GM12878 (cell line): ENCODE results near the gene OR1F1. TPM values are rescaled to one million over a fixed set of nuclear protein-coding genes. Genes with fewer than 3 reads are reported as not detected.

ENCODE experiments used
- ATAC-seq: fragments of 200-7000 bp; cut with Tn5 transposase; 3 replicates; pipeline ENCODE4 v1.9.1; 2020; ENCODE audit warnings: mild to moderate bottlenecking, moderate library complexity
- BruUV-seq: library from RNA; stranded (reverse); fragments of 400-500 nt; replicated peaks from 2 replicates; lab custom pipeline; 2021; lab: Mats Ljungman, UMichigan
- CTCF ChIA-PET: fragments of 300-600 bp; sonication (Branson Sonifier 250); formaldehyde crosslinking; extraction: SDS; loops from one replicate; lab custom pipeline; 2021; ENCODE audit warnings: inconsistent platforms; lab: Yijun Ruan, JAX
- POLR2A ChIA-PET: fragments of 350-600 bp; formaldehyde crosslinking; extraction: SDS; loops from one replicate; lab custom pipeline; 2021; ENCODE audit warnings: inconsistent platforms; lab: Charles Lee
- RAD21 ChIA-PET: fragments of 300-600 bp; sonication (Branson Sonifier 250); formaldehyde crosslinking; loops from one replicate; lab custom pipeline; 2023; ENCODE audit warnings: antibody characterized with exemption; ENCODE audit not compliant: unreplicated experiment; lab: Charles Lee
- SMC1A ChIA-PET: fragments of 300-600 bp; sonication (Branson Sonifier 250); formaldehyde crosslinking; loops from one replicate; lab custom pipeline; 2023; ENCODE audit not compliant: unreplicated experiment, uncharacterized antibody; lab: Charles Lee
- DNase-seq: peaks from one replicate; pipeline ENCODE4 v3.0.0-alpha.2; 2011; ENCODE audit warnings: low read depth, low spot score
- FAIRE-seq: peaks from 3 replicates; lab custom pipeline; 2011; peaks lifted over from hg19 to GRCh38; lab: Jason Lieb, UNC
- H2AFZ ChIP-seq: 2 replicates; pipeline ENCODE4 v1.6.0; 2011; ENCODE audit warnings: low read depth, low read length, control low read depth; ENCODE audit not compliant: control insufficient read depth
- H3K27ac ChIP-seq: 2 replicates; pipeline ENCODE4 v1.5.1; 2011; ENCODE audit warnings: control low read depth; ENCODE audit not compliant: control insufficient read depth, insufficient read depth
- H3K27me3 ChIP-seq, 2 experiments: replicated peaks in 1 of 2; 2 replicates each; pipeline versions ENCODE4 v1.6.0 to v1.6.1; 2011; ENCODE audit warnings: low read length in 1 of 2; ENCODE audit not compliant: control insufficient read depth in 2 of 2, insufficient read depth in 2 of 2
- H3K36me3 ChIP-seq, 2 experiments: 2 replicates each; pipeline ENCODE4 v1.5.1; 2011; ENCODE audit warnings: low read length in 1 of 2; ENCODE audit not compliant: control insufficient read depth in 2 of 2, insufficient read depth in 2 of 2
- H3K4me1 ChIP-seq: 2 replicates; pipeline ENCODE4 v1.6.1; 2011; ENCODE audit warnings: mild to moderate bottlenecking, low read length, moderate library complexity, mixed read lengths; ENCODE audit not compliant: control insufficient read depth, insufficient read depth
- H3K4me2 ChIP-seq: 2 replicates; pipeline ENCODE4 v1.6.0; 2011; ENCODE audit warnings: control low read depth; ENCODE audit not compliant: control insufficient read depth, insufficient read depth
- H3K4me3 ChIP-seq: fragments of 200-600 bp; sonication (generic); 2 replicates; pipeline ENCODE4 v1.5.1; 2016
- H3K79me2 ChIP-seq: 2 replicates; pipeline ENCODE4 v1.6.0; 2011; ENCODE audit warnings: low read length; ENCODE audit not compliant: control insufficient read depth, insufficient read depth
- H3K9ac ChIP-seq: 2 replicates; pipeline ENCODE4 v1.8.0; 2011; ENCODE audit warnings: low read length, control low read depth, mixed read lengths; ENCODE audit not compliant: control insufficient read depth, insufficient read depth
- H3K9me3 ChIP-seq: replicated peaks from 3 replicates; pipeline ENCODE4 v1.5.1; 2011; ENCODE audit warnings: mild to moderate bottlenecking, low read length; ENCODE audit not compliant: control insufficient read depth, insufficient read depth
- H4K20me1 ChIP-seq: 2 replicates; pipeline ENCODE4 v1.6.0; 2011; ENCODE audit not compliant: control insufficient read depth, insufficient read depth
- ATF3 ChIP-seq: IDR thresholded peaks from 2 replicates; pipeline ENCODE4 v1.6.1; 2011; ENCODE audit warnings: low read depth, mild to moderate bottlenecking, low read length, moderate library complexity, borderline replicate concordance; ENCODE audit errors: extremely low read depth
- BRCA1 ChIP-seq: IDR thresholded peaks from 2 replicates; pipeline ENCODE4 v1.6.1; 2011; ENCODE audit warnings: low read depth, low read length, improper control_type of control experiment
- CTCF ChIP-seq, 3 experiments: IDR thresholded peaks in 2 of 3; conservative IDR thresholded peaks in 1 of 3; 2 replicates each; pipeline ENCODE4 v1.5.1; 2011; ENCODE audit warnings: low read depth in 3 of 3, low read length in 3 of 3, mild to moderate bottlenecking in 3 of 3, control low read depth in 2 of 3, moderate library complexity in 2 of 3, inconsistent platforms in 1 of 3, mixed read lengths in 1 of 3; ENCODE audit not compliant: control insufficient read depth in 2 of 3, insufficient read depth in 1 of 3; ENCODE audit errors: extremely low read depth in 1 of 3
- E4F1 ChIP-seq: fragments of 450-650 bp; IDR thresholded peaks from 2 replicates; pipeline ENCODE4 v1.6.1; 2018; ENCODE audit warnings: borderline replicate concordance, mild to moderate bottlenecking; ENCODE audit not compliant: partially characterized antibody
- ELK1 ChIP-seq: IDR thresholded peaks from 2 replicates; pipeline ENCODE4 v1.6.1; 2012; ENCODE audit warnings: low read depth, low read length, improper control_type of control experiment
- ETV6 ChIP-seq, 2 experiments: fragments of 450-650 bp in 1 of 2; IDR thresholded peaks in 1 of 2; conservative IDR thresholded peaks in 1 of 2; 2 replicates each; pipeline ENCODE4 v1.6.1; 2014; ENCODE audit warnings: antibody characterized with exemption in 1 of 2, borderline replicate concordance in 1 of 2, low read depth in 1 of 2, mild to moderate bottlenecking in 1 of 2, moderate library complexity in 1 of 2
- FOS ChIP-seq: IDR thresholded peaks from 3 replicates; pipeline ENCODE4 v1.6.1; 2011; ENCODE audit warnings: borderline replicate concordance; ENCODE audit not compliant: insufficient read length; ENCODE audit errors: extremely low read depth
- MYC ChIP-seq: IDR thresholded peaks from 2 replicates; pipeline ENCODE4 v1.6.1; 2011; ENCODE audit warnings: mild to moderate bottlenecking, low read length, moderate library complexity, inconsistent platforms; ENCODE audit not compliant: insufficient read depth, insufficient replicate concordance, insufficient read length, severe bottlenecking
- NFIC ChIP-seq: IDR thresholded peaks from 2 replicates; pipeline ENCODE4 v1.6.1; 2012; ENCODE audit warnings: low read depth, mild to moderate bottlenecking, inconsistent platforms, low read length, moderate library complexity
- TCF12 ChIP-seq: IDR thresholded peaks from 2 replicates; pipeline ENCODE4 v1.6.1; 2011; ENCODE audit warnings: low read depth, mild to moderate bottlenecking, low read length
- WGBS: methylation state at CpG from one replicate; pipeline ENCODE4 v1.1.6; 2016; ENCODE audit warnings: low lambda C conversion rate; ENCODE audit not compliant: insufficient replicate concordance, insufficient coverage; ENCODE audit errors: missing lambda C conversion rate; 5-methylcytosine and 5-hydroxymethylcytosine counted together
- in situ Hi-C: fragments of 300-500 bp; cut with MboI; formaldehyde crosslinking; loops from 9 replicates; pipeline ENCODE4 v1.14.3; 2018; ENCODE audit warnings: mixed read lengths
- intact Hi-C: fragments of 100-400 bp; cut with micrococcal nuclease; formaldehyde crosslinking; loops from one replicate; pipeline ENCODE4 v1.14.2; 2022; ENCODE audit not compliant: unreplicated experiment
- polyA plus RNA-seq, 11 experiments: library from polyadenylated mRNA; depleted of rRNA in 4 of 11; unstranded in 6 of 11; stranded (reverse) in 5 of 11; fragments of >200 nt; fragmentation: Nextera tagmentation in 4 of 11; fragmentation: Illumina TruSeq in 1 of 11; extraction: Ambion mirVana in 4 of 11; extraction: Trizol in 1 of 11; gene quantifications; 1 replicate in 1 of 11; 2 replicates in 10 of 11; pipeline versions ENCODE4 v1.2.1 to v1.2.3, GENCODE V29; 2011 to 2016; ENCODE audit warnings: inconsistent platforms in 2 of 11, missing spikeins in 2 of 11, low read depth in 1 of 11
- total RNA-seq, 4 experiments: library from RNA; depleted of rRNA in 3 of 4; stranded (reverse); fragments of >200 nt in 3 of 4; fragmentation: Illumina TruSeq in 1 of 4; extraction: Trizol in 1 of 4; gene quantifications; 2 replicates each; pipeline versions ENCODE4 v1.2.1 to v1.2.3, GENCODE V29; 2013 to 2021

OR1F1 gene
- total and polyA plus RNA-seq, 10 of the 15 experiments (the other 5 are each of a cell fraction or from before 2014, with no cell fraction given) = 0.10 to 0.14 (median 0.12) TPM; not detected in 7

- ATAC-seq = no peak
Observed at GRCh38 chr16:3241761-3242160, 53.8 kb downstream of the OR1F1 start.

More at GRCh38 chr16:3241761-3242160, 53.8 kb downstream of the OR1F1 start:
- H3K9me3 ChIP-seq = no peaks in the 10 kb centered on the region
- H2AFZ ChIP-seq = no peak overlapping the region
- WGBS = 19% methylated on average over 5 of the region's 5 CpGs
- no peaks in the 10 kb centered on the region for H3K36me3 ChIP-seq
- ChIA-PET RAD21 (no interaction called here), POLR2A (no interaction called here), SMC1A (no interaction called here), CTCF (no interaction called here)
- no peak overlapping the region for H3K27ac ChIP-seq
- no TSS peak for BruUV-seq
- no peak overlapping the region for H3K4me3 ChIP-seq
- DNase-seq (no peak), FAIRE-seq (no peak)
- H3K27me3 ChIP-seq = no peaks in the 10 kb centered on the region
- H3K4me1 ChIP-seq = no peaks in the 10 kb centered on the region
- in situ Hi-C loops (no loop called here), intact Hi-C loops (no loop called here)
- H3K9ac ChIP-seq = no peak overlapping the region
- TF ChIP-seq ELK1 = no peak
- no peak for TF ChIP-seq FOS
- no peak for TF ChIP-seq BRCA1
- no peak for TF ChIP-seq MYC
- no peak for TF ChIP-seq NFIC
- no peak for TF ChIP-seq ETV6 (conservative IDR thresholded peaks at IDR 0.05 in 1 of 2, IDR thresholded peaks at IDR 0.05 in 1 of 2; ENCODE audit: borderline replicate concordance in 1 of 2, low read depth in 1 of 2)
- no peak for TF ChIP-seq TCF12
- TF ChIP-seq CTCF (IDR thresholded peaks at IDR 0.05 in 2 of 3, conservative IDR thresholded peaks at IDR 0.05 in 1 of 3; ENCODE audit: control insufficient read depth in 2 of 3, extremely low read depth in 1 of 3, insufficient read depth in 1 of 3, low read depth in 3 of 3, low read length in 3 of 3) = no peak
- no peak for TF ChIP-seq E4F1
- TF ChIP-seq ATF3 = no peak
- H3K79me2 ChIP-seq = no peaks in the 10 kb centered on the region
- no peak overlapping the region for H3K4me2 ChIP-seq
- no peaks in the 10 kb centered on the region for H4K20me1 ChIP-seq
